Calu3 (cell line): ENCODE measurements around the gene ANKRD12. TPM values are rescaled to one million over a fixed set of nuclear protein-coding genes. Genes with fewer than 3 reads are reported as not detected.

Source experiments
- BruUV-seq: library from RNA; stranded (reverse); fragments of 400-500 nt; replicated peaks from 2 replicates; lab custom pipeline; 2021; lab: Mats Ljungman, UMichigan
- CTCF ChIA-PET: fragments of 300-600 bp; sonication (Branson Sonifier 250); formaldehyde crosslinking; loops from one replicate; lab custom pipeline; 2022; ENCODE audit warnings: antibody characterized with exemption; lab: Charles Lee
- DNase-seq: peaks from one replicate; pipeline ENCODE4 v3.0.0; 2022
- H3K27ac Mint-ChIP-seq: one replicate; pipeline ENCODE4 v1.8.0; 2022; ENCODE audit warnings: mixed read lengths; ENCODE audit not compliant: unreplicated experiment
- H3K27me3 Mint-ChIP-seq: one replicate; pipeline ENCODE4 v1.8.0; 2022; ENCODE audit warnings: mixed read lengths; ENCODE audit not compliant: unreplicated experiment
- H3K36me3 Mint-ChIP-seq: one replicate; pipeline ENCODE4 v1.8.0; 2022; ENCODE audit warnings: mild to moderate bottlenecking, moderate library complexity, mixed read lengths; ENCODE audit not compliant: insufficient read depth, unreplicated experiment
- H3K4me1 Mint-ChIP-seq: one replicate; pipeline ENCODE4 v1.8.0; 2022; ENCODE audit warnings: mild to moderate bottlenecking, low read depth, mixed read lengths; ENCODE audit not compliant: unreplicated experiment
- H3K4me3 Mint-ChIP-seq: one replicate; pipeline ENCODE4 v1.8.0; 2022; ENCODE audit warnings: mild to moderate bottlenecking, low read depth, moderate library complexity, mixed read lengths; ENCODE audit not compliant: unreplicated experiment
- H3K9me3 Mint-ChIP-seq: one replicate; pipeline ENCODE4 v1.8.0; 2022; ENCODE audit warnings: low read depth, mixed read lengths; ENCODE audit not compliant: unreplicated experiment
- intact Hi-C: fragments of 100-400 bp; cut with micrococcal nuclease; formaldehyde crosslinking; loops from one replicate; pipeline ENCODE4 v1.10.0; 2022; ENCODE audit not compliant: unreplicated experiment
- total RNA-seq: library from RNA; stranded (reverse); gene quantifications from 2 replicates; pipeline ENCODE4 v1.2.3, GENCODE V29; 2022
- TF ChIP-seq, protein P1 (sequence below): fragments of 200-600 bp; IDR thresholded peaks from one replicate; pipeline ENCODE4 v1.8.0; 2022; ENCODE audit warnings: antibody characterized with exemption; ENCODE audit not compliant: unreplicated experiment

The ANKRD12 gene
- total RNA-seq, 1 experiment from 2014 or later: 40.7 TPM

DNA sequence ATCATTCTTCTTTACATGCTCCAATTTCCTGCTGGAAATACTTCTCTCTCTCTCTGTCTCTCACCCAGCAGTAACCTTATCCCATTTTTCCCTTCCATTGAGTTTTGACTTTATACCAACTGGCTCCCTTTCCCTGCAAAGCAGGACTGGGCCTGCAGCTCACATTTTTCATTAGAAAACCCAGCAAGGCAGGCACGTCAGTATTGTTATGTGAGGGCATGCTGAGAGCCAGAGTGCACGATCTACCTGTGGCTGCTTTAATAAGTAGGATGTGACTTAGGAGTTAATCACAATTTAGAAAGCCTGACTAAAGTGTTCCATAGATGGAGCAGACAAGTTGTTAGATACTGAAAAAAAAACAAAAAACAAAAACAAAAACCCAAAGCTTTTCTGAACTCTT, 39.2 kb upstream of the ANKRD12 start:
- CTCF ChIA-PET: no interaction called here
- Mint-ChIP-seq H3K27ac (no peak overlapping the region), H3K36me3 (peaks cover 23% of the 10 kb centered on the region), H3K9me3 (no peaks in the 10 kb centered on the region), H3K27me3 (no peaks in the 10 kb centered on the region), H3K4me3 (no peak overlapping the region), H3K4me1 (peaks cover 36% of the 10 kb centered on the region)
- intact Hi-C loops: no loop called here
- TF ChIP-seq, protein P1, sequence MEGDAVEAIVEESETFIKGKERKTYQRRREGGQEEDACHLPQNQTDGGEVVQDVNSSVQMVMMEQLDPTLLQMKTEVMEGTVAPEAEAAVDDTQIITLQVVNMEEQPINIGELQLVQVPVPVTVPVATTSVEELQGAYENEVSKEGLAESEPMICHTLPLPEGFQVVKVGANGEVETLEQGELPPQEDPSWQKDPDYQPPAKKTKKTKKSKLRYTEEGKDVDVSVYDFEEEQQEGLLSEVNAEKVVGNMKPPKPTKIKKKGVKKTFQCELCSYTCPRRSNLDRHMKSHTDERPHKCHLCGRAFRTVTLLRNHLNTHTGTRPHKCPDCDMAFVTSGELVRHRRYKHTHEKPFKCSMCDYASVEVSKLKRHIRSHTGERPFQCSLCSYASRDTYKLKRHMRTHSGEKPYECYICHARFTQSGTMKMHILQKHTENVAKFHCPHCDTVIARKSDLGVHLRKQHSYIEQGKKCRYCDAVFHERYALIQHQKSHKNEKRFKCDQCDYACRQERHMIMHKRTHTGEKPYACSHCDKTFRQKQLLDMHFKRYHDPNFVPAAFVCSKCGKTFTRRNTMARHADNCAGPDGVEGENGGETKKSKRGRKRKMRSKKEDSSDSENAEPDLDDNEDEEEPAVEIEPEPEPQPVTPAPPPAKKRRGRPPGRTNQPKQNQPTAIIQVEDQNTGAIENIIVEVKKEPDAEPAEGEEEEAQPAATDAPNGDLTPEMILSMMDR: no peak
- BruUV-seq: no TSS peak
- no peak for DNase-seq

DNA sequence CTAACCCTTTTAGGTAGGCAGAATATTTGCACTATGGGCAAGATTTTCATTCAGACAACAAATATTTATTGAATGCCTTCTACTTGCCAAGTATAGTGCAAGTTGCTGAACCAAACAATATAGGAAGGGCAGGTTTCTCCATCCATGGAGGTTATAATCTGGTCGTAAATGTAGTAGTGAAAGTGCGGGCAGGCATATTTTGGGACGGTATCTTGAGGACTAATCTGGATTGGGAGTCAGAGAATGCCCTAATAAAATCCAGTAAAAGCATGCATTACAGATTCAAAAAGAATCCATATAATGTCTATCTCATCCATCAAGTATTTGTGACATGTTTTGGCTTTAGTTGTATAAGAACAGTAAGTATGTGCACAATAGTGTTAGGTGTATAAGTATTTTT, 35.8 kb upstream of the ANKRD12 start:
- Mint-ChIP-seq H3K4me1 (peaks cover 19% of the 10 kb centered on the region), H3K9me3 (no peaks in the 10 kb centered on the region), H3K27ac (peak overlapping the region; percentile 24), H3K4me3 (no peak overlapping the region), H3K27me3 (no peaks in the 10 kb centered on the region), H3K36me3 (peaks cover 40% of the 10 kb centered on the region)
- CTCF ChIA-PET: interaction anchor here (1.3 kb wide), 1 partner anchor 27 kb away, joined by 5 read pairs; no protein-coding TSS in a partner anchor
- TF ChIP-seq, protein P1: no peak
- BruUV-seq: no TSS peak
- no peak for DNase-seq
- intact Hi-C loops: no loop called here

DNA sequence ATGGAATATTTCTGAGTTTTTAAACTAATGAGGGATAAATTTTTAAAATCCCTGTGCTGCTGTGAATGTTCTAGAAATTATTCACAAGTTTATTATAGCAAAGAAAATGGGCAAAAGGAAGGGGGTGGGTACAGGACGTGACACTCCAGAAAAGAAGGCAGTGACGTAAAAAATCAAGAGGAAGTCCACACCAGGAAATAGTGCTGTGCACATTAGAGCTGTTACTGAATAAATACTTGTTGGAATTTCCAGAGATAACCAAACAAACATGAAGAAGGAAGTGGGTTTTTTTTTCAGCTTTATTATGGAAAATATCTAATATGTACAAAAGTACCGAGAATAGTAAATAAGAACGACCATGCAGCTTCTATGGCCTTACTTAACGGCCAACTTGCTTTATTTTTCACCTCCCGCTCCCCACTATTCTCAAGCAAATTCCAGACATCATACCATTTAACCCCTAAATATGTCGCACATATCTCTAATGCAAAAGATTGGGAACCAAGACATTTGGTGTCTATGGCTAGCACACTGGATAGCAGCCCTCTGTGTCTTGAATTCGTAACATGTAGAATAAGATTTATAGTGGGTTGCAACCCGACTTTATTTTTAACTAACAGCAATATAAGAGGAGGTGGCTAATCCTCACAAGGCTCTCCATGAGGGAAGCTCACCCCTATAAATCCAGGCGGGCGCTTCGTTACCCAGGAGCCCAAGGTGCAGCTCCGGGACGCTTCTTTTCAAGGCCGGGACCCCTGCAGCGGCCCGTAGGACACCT, 34.7 kb upstream of the ANKRD12 start:
- CTCF ChIA-PET: interaction anchor here (0.6 to 1.7 kb wide), 8 partner anchors 9 to 501 kb away, joined by 3 to 9 read pairs (median 4); partner anchors contain the start of gene ANKRD12
- no peaks in the 10 kb centered on the region for H3K27me3 Mint-ChIP-seq
- peak overlapping the region; percentile 79 for H3K4me3 Mint-ChIP-seq
- no peaks in the 10 kb centered on the region for H3K9me3 Mint-ChIP-seq
- peaks cover 46% of the 10 kb centered on the region for H3K36me3 Mint-ChIP-seq
- TSS peak; percentile 95 for BruUV-seq
- peak; percentile 48 for DNase-seq
- TF ChIP-seq, protein P1: no peak
- H3K27ac Mint-ChIP-seq: peak overlapping the region; percentile 90
- intact Hi-C loops: loop anchor here (2.0 kb wide), 1 partner anchor 15 kb away; no protein-coding TSS in a partner anchor
- peaks cover 26% of the 10 kb centered on the region for H3K4me1 Mint-ChIP-seq

DNA sequence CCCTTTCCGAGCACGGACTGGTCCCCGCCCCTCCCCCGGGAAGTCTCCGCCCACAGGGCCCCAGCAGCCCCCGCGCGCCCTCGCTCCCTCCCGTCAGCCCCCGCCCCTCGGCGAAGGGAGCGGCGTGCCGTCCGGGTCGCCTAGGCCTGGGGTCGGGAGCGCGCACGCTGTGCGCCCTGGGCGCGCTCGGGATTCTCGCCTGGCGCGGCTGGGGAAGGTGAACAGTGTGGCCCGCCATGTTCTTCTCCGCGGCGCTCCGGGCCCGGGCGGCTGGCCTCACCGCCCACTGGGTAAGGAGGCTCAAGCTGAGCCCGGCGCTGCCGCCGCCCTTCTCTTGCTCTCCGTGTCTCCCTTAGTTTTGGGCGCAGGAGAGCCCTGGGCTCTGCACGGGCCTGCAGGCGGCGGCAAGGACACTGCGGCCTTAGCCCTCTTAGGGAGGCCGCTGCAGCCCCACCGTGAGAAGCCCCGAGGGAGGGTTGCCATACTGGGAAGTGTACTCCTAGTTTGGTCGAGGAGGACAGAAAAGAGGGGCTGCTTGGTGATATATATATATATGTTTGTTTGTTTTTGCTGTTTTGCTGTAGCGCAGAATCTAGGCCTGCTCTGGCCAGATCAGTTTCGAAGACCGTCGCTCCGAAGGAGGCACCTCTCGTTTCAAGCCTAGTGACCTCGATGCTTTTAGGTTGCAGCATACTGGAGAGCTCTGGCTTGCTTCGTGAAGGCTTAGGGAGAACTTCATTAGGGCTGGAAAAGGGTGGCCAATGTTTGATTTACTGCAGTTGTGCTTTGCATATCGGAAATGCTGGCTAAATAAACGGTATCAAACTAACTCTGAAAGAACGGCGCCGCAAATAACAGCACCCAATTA, 33.8 kb upstream of the ANKRD12 start, which contains the start of gene NDUFV2:
NDUFV2 (plus strand) TSS at position 192 of the 868 bp plus-strand sequence; CDS start at position 237, 45 bp downstream.
- CTCF ChIA-PET: interaction anchor here (0.9 to 1.7 kb wide), 4 partner anchors 10 to 34 kb away, joined by 3 to 9 read pairs (median 4); partner anchors contain the start of gene ANKRD12
- TF ChIP-seq, protein P1: no peak
- BruUV-seq: no TSS peak
- intact Hi-C loops: loop anchor here (2.0 kb wide), 1 partner anchor 14 kb away; no protein-coding TSS in a partner anchor
- Mint-ChIP-seq H3K4me1 (peaks cover 34% of the 10 kb centered on the region), H3K4me3 (peak within 1 kb of the TSS; percentile 79), H3K27me3 (no peaks in the 10 kb centered on the region), H3K27ac (peak within 1 kb of the TSS; percentile 90), H3K36me3 (peaks cover 46% of the 10 kb centered on the region), H3K9me3 (no peaks in the 10 kb centered on the region)
- DNase-seq: peak; percentile 99
